Dermis microvascular lymphatic vessel endothelial cell (primary cell): ENCODE results near the gene NATD1. TPM values are rescaled to one million over a fixed set of nuclear protein-coding genes. Genes with fewer than 3 reads are reported as not detected.

ENCODE experiments used
- DNase-seq, 2 donors: peaks; one replicate each; pipeline versions ENCODE4 v3.0.0 to v3.0.0-alpha.2; 2010; ENCODE audit warnings: low read depth in 2 of 2
- total RNA-seq: library from RNA; depleted of rRNA; stranded (reverse); fragments of >200 nt; gene quantifications from 2 replicates; pipeline ENCODE4 v1.2.1, GENCODE V29; 2014

The NATD1 gene
- total RNA-seq, 1 donor from 2014 or later, result 1.9 TPM

GRCh38 chr17:21217346-21217745 lies 35.9 kb downstream of the NATD1 start:
- DNase-seq, result no peak

- no peak for DNase-seq
Observed at GRCh38 chr17:21215935-21216334, 37.3 kb downstream of the NATD1 start.

GRCh38 chr17:21214777-21215541 lies 38.3 kb downstream of the NATD1 start:
- DNase-seq, result peak in 1 of 2 donors; percentile 12

GRCh38 chr17:21214015-21214776 lies 39.0 kb downstream of the NATD1 start, which contains the start of gene TMEM11:
Gene TMEM11 (minus strand): TSS chr17:21214161. CDS start chr17:21214152, 9 bp downstream.
- DNase-seq, result peak; percentile 74 to 96

GRCh38 chr17:21213638-21214014 lies 39.6 kb downstream of the NATD1 start:
- DNase-seq, result peak in 1 of 2 donors; percentile 76

GRCh38 chr17:21212826-21213637 lies 40.2 kb downstream of the NATD1 start:
- no peak for DNase-seq

- no peak for DNase-seq
Observed at GRCh38 chr17:21211825-21212479, 41.3 kb downstream of the NATD1 start.

GRCh38 chr17:21210411-21211076 lies 42.7 kb downstream of the NATD1 start:
- no peak for DNase-seq

GRCh38 chr17:21209511-21210175 lies 43.6 kb downstream of the NATD1 start:
- no peak for DNase-seq

- no peak for DNase-seq
Observed at GRCh38 chr17:21208352-21208751, 44.9 kb downstream of the NATD1 start.

GRCh38 chr17:21204935-21205334 lies 48.3 kb downstream of the NATD1 start:
- DNase-seq, result no peak

GRCh38 chr17:21202512-21202911 lies 50.7 kb downstream of the NATD1 start:
- no peak for DNase-seq

GRCh38 chr17:21201874-21202273 lies 51.3 kb downstream of the NATD1 start:
- DNase-seq, result no peak

GRCh38 chr17:21201298-21201595 lies 52.0 kb downstream of the NATD1 start:
- no peak for DNase-seq

GRCh38 chr17:21200590-21201297 lies 52.5 kb downstream of the NATD1 start:
- no peak for DNase-seq

GRCh38 chr17:21199856-21200255 lies 53.4 kb downstream of the NATD1 start:
- DNase-seq, result no peak

GRCh38 chr17:21199311-21199710 lies 53.9 kb downstream of the NATD1 start:
- no peak for DNase-seq

- DNase-seq, result no peak
Observed at GRCh38 chr17:21198411-21198810, 54.8 kb downstream of the NATD1 start.

GRCh38 chr17:21196126-21196525 lies 57.1 kb downstream of the NATD1 start:
- DNase-seq, result no peak

- DNase-seq, result no peak
Observed at GRCh38 chr17:21194703-21195102, 58.5 kb downstream of the NATD1 start.
